Measurements from ENCODE around the gene SNX9.

GRCh38 chr6:157785636-157786035, 37.4 kb upstream of the SNX9 start:
- TF ChIP-seq, protein P1, sequence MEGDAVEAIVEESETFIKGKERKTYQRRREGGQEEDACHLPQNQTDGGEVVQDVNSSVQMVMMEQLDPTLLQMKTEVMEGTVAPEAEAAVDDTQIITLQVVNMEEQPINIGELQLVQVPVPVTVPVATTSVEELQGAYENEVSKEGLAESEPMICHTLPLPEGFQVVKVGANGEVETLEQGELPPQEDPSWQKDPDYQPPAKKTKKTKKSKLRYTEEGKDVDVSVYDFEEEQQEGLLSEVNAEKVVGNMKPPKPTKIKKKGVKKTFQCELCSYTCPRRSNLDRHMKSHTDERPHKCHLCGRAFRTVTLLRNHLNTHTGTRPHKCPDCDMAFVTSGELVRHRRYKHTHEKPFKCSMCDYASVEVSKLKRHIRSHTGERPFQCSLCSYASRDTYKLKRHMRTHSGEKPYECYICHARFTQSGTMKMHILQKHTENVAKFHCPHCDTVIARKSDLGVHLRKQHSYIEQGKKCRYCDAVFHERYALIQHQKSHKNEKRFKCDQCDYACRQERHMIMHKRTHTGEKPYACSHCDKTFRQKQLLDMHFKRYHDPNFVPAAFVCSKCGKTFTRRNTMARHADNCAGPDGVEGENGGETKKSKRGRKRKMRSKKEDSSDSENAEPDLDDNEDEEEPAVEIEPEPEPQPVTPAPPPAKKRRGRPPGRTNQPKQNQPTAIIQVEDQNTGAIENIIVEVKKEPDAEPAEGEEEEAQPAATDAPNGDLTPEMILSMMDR (IDR thresholded peaks at IDR 0.05; ENCODE audit: insufficient read depth, low read depth, low read length), result no peak
- TF ChIP-seq EZH2 (IDR thresholded peaks at IDR 0.05; ENCODE audit: insufficient read depth, low read length), result no peak
